Urinary bladder (tissue), 4 donors: ENCODE measurements around the gene KCNH2. TPM values are rescaled to one million over a fixed set of nuclear protein-coding genes. Genes with fewer than 3 reads are reported as not detected.

Experiments used
- DNase-seq: peaks from one replicate; pipeline ENCODE4 v3.0.0-alpha.2; 2015; ENCODE audit errors: extremely low spot score
- H3K27ac ChIP-seq: one replicate; pipeline ENCODE4 v1.5.1; 2013; ENCODE audit warnings: low read depth, mild to moderate bottlenecking, moderate library complexity
- H3K36me3 ChIP-seq: one replicate; pipeline ENCODE4 v1.6.1; 2013; ENCODE audit warnings: mild to moderate bottlenecking, moderate library complexity; ENCODE audit not compliant: insufficient read depth
- H3K4me1 ChIP-seq: one replicate; pipeline ENCODE4 v1.6.1; 2013; ENCODE audit warnings: mild to moderate bottlenecking, moderate library complexity; ENCODE audit not compliant: insufficient read depth
- H3K4me3 ChIP-seq: one replicate; pipeline ENCODE4 v1.5.1; 2013; ENCODE audit warnings: low read depth, low read length
- WGBS: extraction: QIAGEN DNeasy Blood & Tissue Kit; methylation state at CpG from one replicate; pipeline ENCODE4 v1.1.7; 2013; 5-methylcytosine and 5-hydroxymethylcytosine counted together
- polyA plus RNA-seq: library from polyadenylated mRNA; stranded (reverse); fragments of 200-250 nt; gene quantifications from one replicate; pipeline ENCODE4 v1.2.3, GENCODE V29; 2013
- total RNA-seq: library from RNA; depleted of rRNA; stranded (reverse); fragments of >200 nt; gene quantifications from one replicate; pipeline ENCODE4 v1.2.3, GENCODE V29; 2014
- donor health status: healthy with polysubstance abuse.
- donor health status: healthy.

KCNH2 gene
- total and polyA plus RNA-seq, 2 donors: 9.9 to 48.5 TPM

DNA sequence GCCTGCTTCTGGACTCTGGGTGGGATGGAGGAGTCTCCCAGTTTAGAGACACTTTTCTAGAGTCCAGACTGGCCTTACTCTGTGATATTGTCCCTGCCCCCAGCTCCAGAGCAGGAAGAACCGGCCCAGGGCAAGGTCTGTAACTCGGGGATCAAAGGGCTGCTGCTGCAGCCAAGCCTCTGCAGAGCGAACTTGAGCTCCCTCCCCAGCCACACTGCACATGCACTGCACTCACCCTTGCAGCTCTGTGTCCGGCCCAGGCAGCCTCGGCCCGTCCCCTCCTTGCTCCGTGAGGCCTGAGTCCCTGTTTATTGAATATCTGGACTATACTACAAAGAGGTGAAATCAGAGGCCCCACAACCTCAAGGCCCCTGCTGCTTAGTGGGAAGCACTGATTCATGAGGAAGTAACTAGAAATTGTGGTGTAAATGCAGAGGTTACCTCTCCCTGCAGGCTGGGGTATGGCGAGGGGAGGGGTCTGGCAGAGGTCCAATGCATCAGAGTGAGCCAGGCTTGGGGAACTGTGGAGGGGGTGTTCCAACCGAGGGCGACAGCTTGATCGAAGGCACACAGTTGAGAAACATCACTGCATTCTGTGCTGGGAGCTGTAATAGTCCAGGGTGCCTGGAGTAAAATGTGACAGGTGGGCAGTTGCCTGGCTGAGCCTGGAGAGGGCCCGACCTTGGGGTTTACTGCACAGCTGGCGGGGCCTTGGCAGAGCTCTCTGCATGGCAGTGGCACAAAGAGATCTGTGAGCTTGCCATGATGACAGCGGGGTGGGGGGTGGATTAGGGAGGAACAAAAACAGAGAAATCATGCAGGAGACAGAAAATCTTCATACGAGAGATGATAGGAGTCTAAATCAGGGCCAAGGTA is 76.7 kb downstream of the KCNH2 start:
- no peak overlapping the region for H3K27ac ChIP-seq
- no peaks in the 10 kb centered on the region for H3K4me1 ChIP-seq
- no peaks in the 10 kb centered on the region for H3K36me3 ChIP-seq
- WGBS: 39% methylated on average over 15 of the region's 15 CpGs
- no peak overlapping the region for H3K4me3 ChIP-seq
- no peak for DNase-seq

DNA sequence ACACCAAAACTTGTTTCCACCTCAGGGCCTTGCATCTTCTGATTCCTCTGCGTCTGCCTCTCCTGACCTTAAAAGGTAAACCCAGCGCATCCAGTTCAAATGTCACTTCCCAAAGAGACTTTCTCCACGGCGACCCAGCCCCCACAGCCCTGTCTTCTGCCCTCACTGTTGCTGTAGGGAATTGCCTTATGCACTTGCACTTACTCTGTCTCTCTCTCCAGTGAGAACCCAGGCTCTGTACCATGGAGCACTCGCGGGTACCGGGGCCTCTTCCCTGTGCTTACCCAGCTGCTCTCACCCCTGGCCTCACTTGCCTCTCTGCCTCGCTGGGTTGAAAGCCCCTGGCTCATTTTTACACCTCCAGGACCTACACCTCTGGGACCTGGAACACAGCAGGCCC is 77.4 kb downstream of the KCNH2 start:
- 87% methylated on average over 8 of the region's 8 CpGs for WGBS
- Histone ChIP-seq H3K4me3 (no peak overlapping the region), H3K4me1 (no peaks in the 10 kb centered on the region), H3K36me3 (no peaks in the 10 kb centered on the region), H3K27ac (no peak overlapping the region)
- DNase-seq: no peak

DNA sequence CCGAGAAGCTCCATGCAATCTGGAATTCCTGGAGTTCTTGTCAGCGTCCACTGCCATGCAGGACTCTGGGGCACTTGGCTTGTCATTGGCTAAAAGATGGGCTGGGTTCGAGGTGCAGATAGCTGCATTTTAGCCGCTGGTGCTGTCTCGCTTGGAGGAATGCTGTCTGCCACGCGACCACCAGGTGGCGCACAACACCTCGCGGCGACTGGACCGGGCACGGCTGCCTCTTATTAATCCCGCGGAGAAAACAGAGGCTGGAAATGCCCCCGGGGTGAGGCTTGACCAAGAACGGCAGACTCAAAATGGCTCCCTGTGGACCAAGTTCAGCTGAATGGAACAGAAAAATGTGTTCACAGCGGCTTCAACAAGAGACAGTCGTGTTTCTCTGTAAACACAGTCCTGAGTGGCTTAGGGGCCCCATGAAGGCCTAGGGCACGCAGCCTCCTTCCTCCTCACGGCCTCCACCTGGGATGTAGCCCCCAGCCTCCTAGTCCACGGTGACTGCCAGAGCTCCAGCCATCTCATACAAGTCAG is 79.6 kb downstream of the KCNH2 start:
- Histone ChIP-seq H3K27ac (no peak overlapping the region), H3K4me1 (no peaks in the 10 kb centered on the region), H3K36me3 (no peaks in the 10 kb centered on the region), H3K4me3 (no peak overlapping the region)
- no peak for DNase-seq
- 13% methylated on average over 22 of the region's 22 CpGs for WGBS

DNA sequence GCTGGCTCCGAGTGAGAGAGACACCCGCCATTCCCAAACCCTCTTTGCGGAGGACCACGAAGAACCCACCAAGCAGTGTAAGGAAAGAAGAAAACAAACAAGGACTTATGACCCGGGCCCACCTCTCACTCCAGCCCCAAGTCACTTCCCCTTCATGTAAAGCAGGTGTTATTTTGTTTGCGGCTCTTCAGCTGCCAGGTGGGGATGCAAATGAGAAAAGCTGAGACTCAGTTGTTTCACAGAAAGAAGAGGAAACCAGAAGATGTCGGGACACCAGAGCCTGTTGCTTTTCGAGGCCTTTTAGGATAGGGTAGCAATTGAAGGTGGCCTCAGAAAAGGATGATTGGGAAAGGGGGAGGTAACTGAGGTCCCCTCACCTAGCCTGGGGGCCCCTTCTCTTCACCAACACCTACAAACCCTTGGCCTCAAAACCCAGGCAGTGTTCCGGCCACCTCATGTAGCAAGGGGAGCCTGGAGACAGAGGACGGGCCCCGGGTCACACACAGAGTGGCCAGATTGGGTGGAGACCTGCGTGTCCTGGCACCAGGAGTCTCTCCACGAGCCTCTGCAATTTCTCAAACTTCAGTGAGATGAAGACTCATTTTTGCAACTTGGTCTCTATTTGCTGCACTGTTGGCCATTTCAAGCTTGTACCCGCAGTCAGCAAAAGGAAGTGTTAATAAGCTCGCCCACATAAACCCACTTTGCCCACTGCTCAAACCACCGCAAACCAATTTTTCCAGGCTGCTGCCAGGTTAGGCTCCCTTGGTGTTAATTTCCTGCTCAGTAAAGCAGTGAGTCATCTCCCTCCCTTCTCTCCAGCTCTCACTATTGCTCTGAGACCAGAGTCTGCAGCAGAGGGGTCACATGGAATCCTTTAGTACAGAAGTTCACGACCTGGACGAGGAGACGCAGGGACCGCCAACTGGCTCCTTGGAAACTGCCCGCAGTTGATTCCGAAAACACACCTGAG is 80.3 kb downstream of the KCNH2 start:
- WGBS: 64% methylated on average over 22 of the region's 22 CpGs
- no peak overlapping the region for H3K27ac ChIP-seq
- no peak overlapping the region for H3K4me3 ChIP-seq
- no peaks in the 10 kb centered on the region for H3K4me1 ChIP-seq
- H3K36me3 ChIP-seq: no peaks in the 10 kb centered on the region
- DNase-seq: no peak

DNA sequence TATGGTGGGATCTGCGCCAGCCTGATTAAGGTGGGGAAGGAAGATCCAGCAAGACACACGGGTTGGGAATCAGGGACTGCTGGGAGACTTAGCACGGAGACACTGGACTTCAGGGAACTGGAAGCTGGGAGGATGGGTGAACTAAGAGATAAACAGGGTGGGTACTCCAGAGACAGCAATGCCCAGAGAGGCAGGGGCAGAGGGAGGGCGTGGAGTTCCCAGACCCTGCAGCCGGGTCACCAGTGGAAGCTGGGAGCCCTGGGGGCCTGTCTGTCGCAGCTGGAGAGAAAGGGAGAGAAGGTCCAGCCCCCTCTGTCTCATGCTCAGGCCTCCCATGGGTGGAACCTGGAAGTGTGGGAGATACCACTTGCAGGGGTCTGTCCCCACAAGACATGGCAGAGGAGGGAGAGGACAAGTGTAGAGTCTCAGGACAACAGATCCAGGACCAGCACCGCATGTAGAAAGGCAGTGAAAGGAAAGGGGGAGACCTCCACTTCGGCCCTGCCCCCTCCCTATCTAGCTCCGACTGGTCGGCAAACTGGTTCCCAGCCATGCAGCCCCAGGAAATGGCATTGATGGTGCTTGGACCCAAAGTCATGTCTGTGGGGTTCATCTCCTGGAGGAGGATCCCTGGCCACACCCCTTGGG is 81.4 kb downstream of the KCNH2 start:
- H3K4me3 ChIP-seq: no peak overlapping the region
- no peak overlapping the region for H3K27ac ChIP-seq
- no peak for DNase-seq
- H3K36me3 ChIP-seq: no peaks in the 10 kb centered on the region
- H3K4me1 ChIP-seq: no peaks in the 10 kb centered on the region
- WGBS: 65% methylated on average over 10 of the region's 10 CpGs

DNA sequence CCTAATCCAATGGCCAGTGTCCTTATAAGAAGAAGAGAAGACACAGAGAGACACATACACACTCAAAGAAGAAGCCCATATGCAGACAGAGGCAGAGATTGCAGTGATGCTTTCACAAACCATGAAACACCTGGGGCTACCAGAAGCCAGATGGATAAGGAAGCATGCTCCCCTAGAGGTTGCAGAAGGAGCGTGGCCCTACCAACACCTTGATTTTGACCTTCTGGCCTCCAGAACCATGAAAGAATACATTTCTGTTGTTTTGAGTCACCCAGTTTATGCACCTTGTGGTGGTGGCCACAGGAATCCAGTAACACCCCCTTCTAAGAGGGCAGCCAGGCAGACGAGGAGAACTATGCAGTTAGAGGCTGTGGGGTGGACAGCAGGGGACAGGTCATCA is 82.3 kb downstream of the KCNH2 start:
- Histone ChIP-seq H3K36me3 (no peaks in the 10 kb centered on the region), H3K4me3 (no peak overlapping the region), H3K4me1 (no peaks in the 10 kb centered on the region), H3K27ac (no peak overlapping the region)
- no peak for DNase-seq
- 73% methylated on average over 2 of the region's 2 CpGs for WGBS

Other genes with a start within 250 kb of the KCNH2 start
- 25.6 TPM for gene GIMAP5, start 240.9 kb downstream of the KCNH2 start, total RNA-seq
- gene GIMAP5, start 240.9 kb downstream of the KCNH2 start, polyA plus RNA-seq: 24.3 TPM
- 59.4 TPM for gene TMEM176B, start 178.0 kb downstream of the KCNH2 start, total RNA-seq
- gene TMEM176B, start 178.0 kb downstream of the KCNH2 start, polyA plus RNA-seq: 84.0 TPM
- 20.8 TPM for gene TMEM176A, start 177.6 kb downstream of the KCNH2 start, total RNA-seq
- gene TMEM176A, start 177.6 kb downstream of the KCNH2 start, polyA plus RNA-seq: 56.1 TPM
- 0.32 TPM for gene AOC1, start 125.8 kb downstream of the KCNH2 start, total RNA-seq
- not detected for gene AOC1, start 125.8 kb downstream of the KCNH2 start, polyA plus RNA-seq
- gene NOS3, start 12.7 kb upstream of the KCNH2 start, total RNA-seq: 6.0 TPM
- gene NOS3, start 12.7 kb upstream of the KCNH2 start, polyA plus RNA-seq: 15.8 TPM
- gene ATG9B, start 46.2 kb upstream of the KCNH2 start, total RNA-seq: not detected
- 0.32 TPM for gene ATG9B, start 46.2 kb upstream of the KCNH2 start, polyA plus RNA-seq
- 17.1 TPM for gene ABCB8, start 50.1 kb upstream of the KCNH2 start, total RNA-seq
- 19.4 TPM for gene ABCB8, start 50.1 kb upstream of the KCNH2 start, polyA plus RNA-seq
- gene ASIC3, start 70.2 kb upstream of the KCNH2 start, total RNA-seq: 1.1 TPM
- 2.0 TPM for gene ASIC3, start 70.2 kb upstream of the KCNH2 start, polyA plus RNA-seq
- gene CDK5, start 79.6 kb upstream of the KCNH2 start, total RNA-seq: 6.7 TPM
- gene CDK5, start 79.6 kb upstream of the KCNH2 start, polyA plus RNA-seq: 9.4 TPM
- 30.6 TPM for gene SLC4A2, start 81.3 kb upstream of the KCNH2 start, total RNA-seq
- 107 TPM for gene SLC4A2, start 81.3 kb upstream of the KCNH2 start, polyA plus RNA-seq
- gene FASTK, start 102.5 kb upstream of the KCNH2 start, total RNA-seq: 42.4 TPM
- 87.8 TPM for gene FASTK, start 102.5 kb upstream of the KCNH2 start, polyA plus RNA-seq
- gene TMUB1, start 105.2 kb upstream of the KCNH2 start, total RNA-seq: 9.7 TPM
- 51.9 TPM for gene TMUB1, start 105.2 kb upstream of the KCNH2 start, polyA plus RNA-seq
- 25.5 TPM for gene AGAP3, start 108.2 kb upstream of the KCNH2 start, total RNA-seq
- gene AGAP3, start 108.2 kb upstream of the KCNH2 start, polyA plus RNA-seq: 77.0 TPM
- gene GBX1, start 189.4 kb upstream of the KCNH2 start, total RNA-seq: not detected
- not detected for gene GBX1, start 189.4 kb upstream of the KCNH2 start, polyA plus RNA-seq
- not detected for gene ASB10, start 208.9 kb upstream of the KCNH2 start, total RNA-seq
- not detected for gene ASB10, start 208.9 kb upstream of the KCNH2 start, polyA plus RNA-seq
- not detected for gene H2BK1, start 232.2 kb upstream of the KCNH2 start, total RNA-seq
- gene H2BK1, start 232.2 kb upstream of the KCNH2 start, polyA plus RNA-seq: not detected
- gene ABCF2, start 248.9 kb upstream of the KCNH2 start, total RNA-seq: 14.1 TPM
- 29.6 TPM for gene ABCF2, start 248.9 kb upstream of the KCNH2 start, polyA plus RNA-seq